ENCODE data around the gene COG5. TPM values are rescaled to one million over a fixed set of nuclear protein-coding genes. Genes with fewer than 3 reads are reported as not detected.

Gene COG5
- total and polyA plus RNA-seq, 10 of the 15 experiments (the other 5 are each of a cell fraction or from before 2014, with no cell fraction given), result 5.5 to 27.9 (median 15.6) TPM

GRCh38 chr7:107579885-107580715, 16.4 kb upstream of the COG5 start, which contains the start of gene BCAP29 (continued):
- TF ChIP-seq IRF5 (IDR thresholded peaks at IDR 0.05; ENCODE audit: borderline replicate concordance) (no peak), PAX5 (IDR thresholded peaks at IDR 0.05; ENCODE audit: borderline replicate concordance, low read depth, low read length) (no peak), KLF5 (IDR thresholded peaks at IDR 0.05; ENCODE audit: partially characterized antibody) (peak; percentile 74), TCF7 (IDR thresholded peaks at IDR 0.05; ENCODE audit: borderline replicate concordance) (no peak), BHLHE40 (IDR thresholded peaks at IDR 0.05; ENCODE audit: borderline replicate concordance in 1 of 2, low read depth in 2 of 2, low read length in 1 of 2) (peak; percentile 37 to 70; a peak in 2 of 4 replicates), CREB1 (IDR thresholded peaks at IDR 0.05; ENCODE audit: low read depth) (peak; percentile 90), HDAC2 (IDR thresholded peaks at IDR 0.05) (no peak), CUX1 (IDR thresholded peaks at IDR 0.05; ENCODE audit: insufficient replicate concordance, low read depth, low read length) (no peak)
